GDM1 (cell line): ENCODE measurements around the gene CDH13.

Source experiments
- DNase-seq: peaks from one replicate; lab custom pipeline; 2025; lab: John Stamatoyannopoulos, UW

The CDH13 gene

DNA sequence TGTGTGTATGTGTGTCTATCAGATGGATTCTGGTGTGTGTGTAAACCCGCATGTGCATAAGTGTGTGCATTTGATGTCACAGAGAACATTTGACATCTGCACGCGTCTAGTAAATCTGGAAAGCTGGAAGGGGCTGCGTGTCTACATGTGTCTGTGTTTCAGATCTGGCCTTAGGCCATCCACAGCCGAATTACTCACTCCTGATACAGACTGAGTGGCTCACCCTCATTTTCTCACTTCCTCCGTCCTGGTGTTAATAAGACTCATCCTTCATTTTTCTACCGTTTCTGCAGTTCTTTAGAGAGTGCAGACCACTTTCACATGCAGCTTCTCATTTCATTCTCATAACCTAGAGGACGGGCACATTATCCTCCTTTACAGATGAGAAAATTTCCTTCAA, 491.6 kb downstream of the CDH13 start:
- no peak for DNase-seq

DNA sequence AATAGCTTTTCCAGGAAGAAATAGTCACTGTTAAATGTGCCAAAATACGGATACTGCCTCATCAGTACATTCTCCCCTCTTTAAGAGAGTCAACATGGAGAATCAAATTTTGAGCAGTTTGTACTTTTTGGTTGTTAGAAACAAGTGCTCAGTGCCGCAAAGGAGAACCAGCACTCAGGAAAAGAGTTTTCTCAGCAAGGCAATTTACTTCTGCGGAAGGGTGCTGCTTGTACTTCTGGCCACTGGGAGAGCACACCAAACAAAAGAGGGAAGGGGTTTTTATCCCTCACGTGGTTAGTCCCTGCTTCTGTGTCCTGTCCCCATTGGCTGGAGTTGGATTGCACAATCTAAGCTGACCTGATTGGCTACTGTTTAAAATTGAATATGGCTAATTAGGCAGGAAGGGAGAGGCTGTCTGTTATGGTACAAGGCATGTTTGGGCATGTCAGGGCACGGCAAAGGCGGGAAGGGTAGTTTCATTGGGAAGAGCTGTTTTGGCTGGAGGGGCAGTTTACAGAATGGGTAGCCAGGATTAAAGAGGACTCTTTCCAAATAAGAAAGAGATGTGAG, 499.3 kb downstream of the CDH13 start:
- DNase-seq = no peak

DNA sequence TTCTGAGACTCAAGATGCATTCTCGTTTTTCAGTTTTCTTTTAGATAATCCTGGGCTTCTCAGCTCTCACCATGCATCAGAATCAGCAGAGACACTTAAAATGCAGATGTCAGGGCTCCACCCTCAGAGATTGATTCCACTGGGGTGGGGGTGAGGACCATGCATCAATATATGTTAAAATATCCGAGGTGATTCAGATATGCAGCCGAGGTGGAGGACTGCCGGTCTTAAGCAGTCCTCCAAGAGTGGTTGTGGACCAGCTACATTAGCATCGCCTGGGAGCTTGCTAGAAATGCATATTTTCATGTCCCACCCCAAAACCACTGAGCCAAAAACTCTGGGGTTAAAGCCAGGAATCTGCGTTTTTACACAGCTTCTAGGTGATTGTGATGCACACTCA, 501.3 kb downstream of the CDH13 start:
- DNase-seq = no peak

DNA sequence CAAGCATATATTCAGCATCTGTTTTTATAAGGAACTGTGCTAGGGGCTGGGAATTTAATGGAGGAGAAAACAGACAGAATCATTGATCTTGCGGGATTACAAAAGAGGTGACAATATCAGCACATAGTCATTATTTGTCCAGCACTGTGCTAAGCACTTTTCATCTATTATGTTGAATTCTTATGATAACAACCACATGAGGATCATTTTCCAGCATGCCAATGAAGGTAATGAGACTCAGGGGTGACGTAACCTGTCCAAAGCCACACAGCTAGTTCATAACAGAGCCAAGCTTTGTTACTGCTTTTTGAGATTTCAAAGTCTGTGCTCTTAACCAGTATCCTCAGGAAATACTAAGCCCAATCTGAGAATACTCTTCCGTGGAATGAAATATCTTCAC, 503.3 kb downstream of the CDH13 start:
- DNase-seq = no peak

DNA sequence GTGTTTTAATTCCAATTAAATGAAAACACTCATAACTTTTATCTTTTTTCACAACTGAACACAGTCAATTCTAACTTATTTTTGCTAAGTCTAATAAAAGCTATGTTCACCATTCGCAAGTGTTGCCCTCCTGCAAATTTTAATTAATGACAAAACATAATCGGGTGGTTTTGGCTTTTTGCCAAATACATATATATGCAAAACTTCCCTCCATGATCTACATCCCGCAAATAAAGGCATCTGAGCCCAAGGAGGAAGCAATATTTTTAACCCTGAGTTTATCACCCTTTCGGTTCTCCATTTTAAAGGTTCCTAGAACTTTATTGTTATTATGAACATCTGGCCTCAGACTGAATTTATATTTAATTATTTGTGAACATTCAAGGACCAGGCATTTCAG, 507.9 kb downstream of the CDH13 start:
- DNase-seq = no peak

DNA sequence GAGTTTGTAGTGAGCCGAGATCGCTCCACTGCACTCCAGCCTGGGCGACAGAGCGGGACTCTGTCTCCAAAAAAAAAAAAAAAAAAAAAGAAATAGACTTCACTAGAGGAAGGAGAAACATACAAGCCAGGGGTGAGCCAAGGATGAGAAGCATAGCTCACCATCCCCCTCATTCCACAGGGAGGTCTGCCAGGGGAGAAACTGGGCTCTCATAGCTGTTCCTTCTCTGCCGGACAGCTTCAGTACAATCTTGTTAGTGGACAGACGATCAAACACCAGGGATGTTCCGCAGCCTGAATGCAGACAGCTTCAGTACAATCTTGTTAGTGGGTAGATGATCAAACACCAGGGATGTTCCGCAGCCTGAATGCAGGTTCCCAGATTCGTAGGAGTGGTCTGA, 509.6 kb downstream of the CDH13 start:
- DNase-seq = no peak

DNA sequence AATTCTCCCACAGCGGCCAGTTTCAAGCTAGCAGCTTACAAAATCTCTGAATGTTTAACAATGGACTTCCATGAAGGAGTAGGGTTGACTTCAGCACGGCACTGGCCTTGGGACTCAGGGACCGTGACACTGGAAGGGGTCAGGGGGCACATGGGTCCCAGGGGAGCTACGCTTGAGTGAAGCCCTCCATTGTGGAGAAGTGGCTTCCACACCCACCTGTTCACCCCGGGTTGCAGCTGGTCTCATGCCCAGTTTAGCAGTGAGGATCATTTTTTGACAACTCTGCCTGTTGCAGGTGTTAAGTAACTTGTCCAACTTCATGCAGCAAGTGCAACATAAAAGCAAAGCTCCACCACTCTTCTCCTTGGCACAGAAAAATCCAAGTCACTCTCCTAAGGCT, 510.2 kb downstream of the CDH13 start:
- no peak for DNase-seq

DNA sequence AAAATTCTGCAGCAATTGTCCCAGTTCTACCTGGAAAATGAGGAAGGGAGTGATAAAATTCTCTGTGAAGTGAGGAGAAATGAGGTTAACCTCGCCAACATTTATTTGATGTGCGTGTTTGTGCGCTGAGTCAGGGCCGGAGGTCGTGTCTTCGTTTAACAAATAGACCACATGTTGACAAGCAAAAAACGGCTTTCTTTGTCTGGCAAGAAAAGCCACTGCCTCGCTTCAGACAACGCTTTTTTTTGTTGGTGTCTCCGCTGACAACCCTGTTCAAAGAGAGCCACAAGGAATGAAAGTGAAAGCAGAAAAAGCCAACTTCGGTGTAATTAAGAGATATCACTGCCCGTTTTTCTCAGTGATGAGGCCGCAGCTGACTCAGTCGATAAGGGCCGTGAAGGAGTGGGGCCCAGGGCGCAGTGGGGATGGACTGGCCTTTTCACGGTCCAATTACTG, 510.6 kb downstream of the CDH13 start:
- no peak for DNase-seq

DNA sequence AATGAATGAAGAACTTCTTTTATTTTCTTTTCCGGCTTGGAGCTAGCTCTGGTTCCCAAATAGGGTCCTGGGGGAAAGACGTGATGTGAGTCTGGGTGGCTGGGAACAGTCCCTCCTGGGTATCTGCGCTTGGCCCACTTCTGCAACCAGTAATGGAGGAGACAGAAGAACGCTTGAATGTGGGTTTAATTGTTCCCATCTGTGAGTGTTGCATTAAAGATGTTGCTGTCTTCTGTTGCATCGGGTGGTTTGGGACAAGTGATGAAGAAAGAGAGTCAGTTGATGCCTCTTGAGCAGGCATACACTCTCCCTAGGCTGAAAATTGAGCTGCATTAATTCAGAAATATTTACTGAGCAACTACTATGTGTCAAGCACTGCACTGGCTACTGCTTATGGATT, 511.1 kb downstream of the CDH13 start:
- DNase-seq = no peak

DNA sequence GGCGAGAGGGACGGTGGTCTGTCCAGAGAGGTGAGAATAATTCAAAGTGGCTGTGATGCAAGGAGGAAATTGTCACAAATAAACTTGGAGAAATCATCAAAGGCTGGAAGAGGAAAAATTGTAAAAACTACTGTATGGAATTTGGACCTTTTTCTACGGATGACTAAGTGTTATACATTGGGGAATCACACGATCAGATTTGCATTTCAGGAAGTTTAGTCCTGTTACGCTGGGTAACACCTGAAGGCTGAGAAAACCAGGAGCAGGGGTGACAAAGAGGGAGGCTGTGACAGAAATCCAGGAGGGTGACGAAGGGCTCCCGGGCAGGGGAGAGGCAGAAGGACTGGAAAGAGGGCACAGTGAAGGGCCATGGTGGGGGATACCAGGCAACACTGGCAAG, 511.7 kb downstream of the CDH13 start:
- DNase-seq = no peak

DNA sequence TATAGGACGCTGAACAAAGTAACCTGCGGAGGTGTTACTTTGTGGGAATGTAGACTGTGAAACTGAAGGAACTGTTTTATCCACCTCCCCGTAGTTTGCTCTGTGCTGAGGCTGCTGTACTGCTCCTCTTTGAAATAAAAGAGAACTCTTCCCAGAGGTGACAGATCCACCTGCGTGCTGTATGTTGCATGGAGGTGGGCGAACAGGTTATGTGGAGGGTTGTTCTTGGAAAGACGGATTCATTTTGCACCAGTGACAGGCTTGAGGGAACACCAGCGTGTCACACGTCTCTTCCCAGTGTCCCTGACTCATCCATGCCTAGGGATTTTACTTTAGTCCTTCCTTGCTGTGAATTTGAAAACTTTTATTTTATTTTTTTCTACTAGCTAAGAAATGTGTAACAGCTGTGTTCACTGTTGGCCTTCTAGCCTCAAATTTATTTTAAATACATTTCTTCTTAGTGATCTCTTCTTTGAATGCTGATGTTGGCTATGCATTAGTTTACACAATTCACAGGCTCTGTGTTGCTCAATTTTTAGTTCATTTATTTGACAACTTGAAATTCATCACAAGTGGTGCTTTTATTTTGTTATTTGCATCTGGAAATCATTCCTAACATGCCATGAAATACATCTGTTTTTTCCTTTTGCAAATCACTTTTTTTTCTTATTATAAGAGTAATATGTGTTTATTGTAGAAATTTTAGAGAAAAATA, 512.4 kb downstream of the CDH13 start:
- no peak for DNase-seq

DNA sequence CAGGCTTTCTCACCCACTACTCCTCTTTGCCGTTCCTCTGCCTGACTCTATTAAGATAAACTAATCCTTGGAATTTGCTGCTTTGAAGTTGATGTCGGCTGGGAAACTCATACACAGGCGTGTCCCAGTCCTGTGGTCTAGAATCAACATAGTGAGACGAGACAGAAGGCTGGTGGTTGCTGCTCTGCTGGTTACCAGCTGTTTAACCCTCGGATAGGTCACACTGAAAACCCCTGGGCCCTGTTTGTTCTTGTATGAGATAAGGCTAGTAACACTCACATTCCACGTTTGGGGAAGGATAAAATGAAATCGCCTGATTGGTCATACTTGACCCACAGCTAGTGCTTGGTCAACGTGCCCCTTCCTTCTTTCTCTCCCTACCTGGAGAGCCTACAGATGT, 517.0 kb downstream of the CDH13 start:
- DNase-seq = no peak

DNA sequence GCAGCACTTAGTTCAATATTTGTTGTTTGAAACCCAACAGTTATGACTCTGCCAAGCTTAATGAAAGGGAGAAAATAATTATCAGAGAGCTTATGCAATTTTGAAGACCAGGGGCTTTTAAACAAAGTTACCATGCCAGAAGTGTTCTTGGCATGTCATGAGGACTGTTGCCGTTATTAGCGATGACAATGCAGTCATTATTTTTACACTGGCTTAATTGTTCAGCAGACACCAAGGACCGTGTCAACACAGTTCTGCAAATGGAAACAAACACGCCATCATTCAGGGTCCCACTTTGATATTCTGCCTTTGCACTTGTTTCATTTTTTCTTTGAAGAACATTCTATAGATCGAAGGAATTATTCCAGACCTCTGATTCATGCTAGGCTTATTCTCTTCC, 518.5 kb downstream of the CDH13 start:
- DNase-seq = no peak

DNA sequence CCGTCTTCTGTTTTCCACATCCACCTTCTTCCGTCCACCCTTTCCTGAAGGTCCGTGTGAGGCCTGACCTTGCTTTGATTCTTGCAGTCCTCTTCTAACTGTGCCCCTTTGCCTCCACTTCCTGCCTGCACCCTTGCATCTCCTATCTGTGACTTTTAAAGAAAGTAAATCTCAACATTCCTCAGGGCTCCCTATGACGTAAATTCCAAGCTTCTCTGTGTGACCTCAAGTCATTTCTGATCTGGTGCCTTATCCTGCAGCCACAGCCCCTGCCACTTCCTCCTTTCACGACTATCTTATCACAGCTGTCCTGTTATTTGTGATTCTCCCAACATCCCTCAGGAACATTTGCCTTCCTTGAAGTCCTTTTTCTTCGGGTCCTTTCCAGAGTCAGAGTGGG, 520.5 kb downstream of the CDH13 start:
- no peak for DNase-seq

DNA sequence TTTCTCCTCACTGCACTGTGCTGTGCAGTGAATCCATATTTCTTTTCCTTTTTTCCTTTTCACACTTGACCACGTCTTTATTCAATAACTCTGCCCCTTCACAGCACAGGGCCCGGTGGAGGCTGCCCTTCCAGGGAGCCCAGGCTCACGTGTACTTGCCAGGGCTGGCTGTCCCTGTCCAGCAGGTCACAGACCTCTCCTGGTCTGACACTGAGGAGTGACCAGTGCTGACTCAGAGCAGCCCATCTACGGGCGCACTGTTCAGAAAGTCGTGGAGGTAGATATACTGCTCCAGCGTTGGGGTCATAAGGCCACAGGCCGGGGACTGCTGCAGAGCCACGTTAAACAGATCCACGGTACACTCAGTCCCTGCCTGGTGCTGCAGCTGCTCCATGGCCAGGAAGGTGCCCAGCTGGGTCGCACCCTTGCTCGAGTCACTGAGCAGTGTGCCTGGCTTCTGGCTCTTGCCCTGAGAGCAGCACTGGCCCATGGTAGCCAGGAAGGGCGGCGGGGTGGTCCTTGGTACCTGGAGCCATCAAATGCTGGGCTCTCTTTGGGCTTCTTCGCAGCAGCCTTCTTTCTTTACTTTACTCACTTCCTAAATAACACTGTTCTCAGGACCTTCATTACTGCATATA, 531.7 kb downstream of the CDH13 start:
- no peak for DNase-seq

DNA sequence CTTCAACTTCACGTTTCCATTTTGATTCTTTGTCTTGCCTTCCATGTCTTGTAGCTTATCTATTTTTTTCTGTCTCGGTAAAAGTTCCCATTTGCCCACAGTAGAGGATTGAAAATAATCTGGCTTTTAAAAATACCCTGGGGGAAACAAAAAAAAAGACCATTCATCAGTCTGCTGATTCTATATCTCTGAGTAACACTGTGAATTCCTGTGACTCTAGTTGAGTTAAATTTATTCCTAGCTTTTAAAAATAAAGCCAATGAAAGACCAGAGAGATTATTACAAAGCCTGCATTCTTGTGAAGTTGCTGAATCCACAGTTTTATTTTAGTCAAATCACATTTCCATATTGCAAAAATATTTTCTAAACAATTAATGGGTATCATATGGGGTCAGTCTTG, 532.3 kb downstream of the CDH13 start:
- no peak for DNase-seq

DNA sequence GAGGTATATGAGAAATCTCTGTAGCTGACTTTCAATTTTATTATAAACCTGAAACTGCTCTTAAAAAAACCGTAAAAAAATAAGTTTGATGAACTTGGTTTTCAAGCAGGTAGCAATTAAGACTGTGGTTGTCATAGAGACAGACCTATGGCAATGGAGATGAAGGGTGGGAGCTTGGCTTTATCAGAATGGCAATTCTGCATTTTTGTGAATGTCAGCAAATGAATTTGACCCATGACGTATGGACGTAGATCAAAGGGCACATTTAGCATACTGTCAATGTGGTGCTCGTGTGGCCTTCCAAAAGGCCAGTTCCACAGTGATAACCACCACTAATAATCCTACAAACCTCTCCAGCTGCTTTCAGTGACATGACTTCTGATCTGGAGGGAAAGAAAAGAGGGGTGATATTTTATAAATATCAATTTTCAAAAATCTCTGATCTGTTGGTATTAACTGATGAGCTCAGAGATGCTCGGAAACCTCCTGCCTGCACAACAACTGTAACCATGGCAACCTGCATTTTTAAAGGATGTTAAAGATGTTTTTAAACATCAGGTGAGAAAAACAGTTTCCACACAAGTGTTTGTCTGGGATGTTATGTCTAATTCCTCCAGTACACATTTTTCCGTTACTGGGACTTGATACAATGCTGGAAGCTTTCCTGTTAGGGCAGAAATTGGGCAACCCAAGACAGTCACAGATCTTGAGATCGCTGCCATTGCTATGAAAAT, 533.7 kb downstream of the CDH13 start:
- no peak for DNase-seq

DNA sequence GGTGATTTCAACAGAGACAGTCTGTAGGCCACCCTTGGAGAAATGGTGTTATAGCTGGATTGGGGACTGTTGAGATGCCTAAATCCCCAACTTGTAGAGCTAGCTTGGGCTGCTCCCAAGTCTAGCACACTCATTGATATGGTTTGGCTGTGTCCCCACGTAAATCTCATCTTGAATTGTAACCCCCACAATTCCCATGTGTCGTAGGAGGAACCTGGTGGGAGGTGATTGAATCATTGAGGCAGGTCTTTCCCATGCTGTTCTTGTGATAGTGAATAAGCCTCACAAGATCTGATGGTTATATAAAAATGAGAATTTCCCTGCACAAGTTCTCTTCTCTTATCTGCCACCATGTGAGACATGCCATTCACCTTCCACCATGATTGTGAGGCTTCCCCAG, 536.0 kb downstream of the CDH13 start:
- DNase-seq = no peak

DNA sequence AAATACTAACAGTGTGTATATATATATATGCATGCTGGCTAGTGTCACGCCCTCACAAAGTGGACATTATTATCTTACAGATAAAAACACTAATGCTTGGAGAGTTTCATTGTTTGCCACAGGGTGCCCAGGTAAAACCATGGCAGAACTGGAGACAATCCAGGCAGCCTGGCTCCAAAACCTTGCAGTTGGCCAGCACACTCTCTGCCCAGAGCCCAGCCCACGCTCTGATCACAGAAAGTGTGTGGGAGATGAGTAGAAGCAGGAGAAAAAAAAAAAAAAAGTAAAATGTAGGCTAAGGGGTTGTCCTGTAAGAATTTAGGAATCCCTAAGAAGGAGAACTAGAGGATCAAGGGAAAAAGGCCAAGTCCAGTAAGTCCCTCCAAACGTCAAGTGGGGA, 538.0 kb downstream of the CDH13 start:
- DNase-seq = no peak

DNA sequence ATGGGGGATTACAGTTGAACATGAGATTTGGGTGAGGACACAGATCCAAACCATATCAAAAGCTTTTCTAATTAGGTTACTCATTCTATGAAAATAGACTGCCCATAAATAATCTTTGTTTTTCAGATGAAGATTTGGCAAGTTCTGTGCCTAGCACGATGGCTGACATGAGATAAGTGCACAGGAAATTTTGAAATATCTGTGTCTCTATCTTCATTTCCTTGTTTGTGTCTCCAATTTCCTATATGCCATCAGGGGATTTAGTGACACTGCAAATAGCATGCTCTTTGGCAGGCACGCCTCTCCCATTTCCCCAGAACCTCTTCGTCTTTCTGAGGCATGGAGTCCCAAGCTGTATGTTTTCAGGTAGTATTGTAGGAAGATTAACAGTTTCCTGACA, 544.6 kb downstream of the CDH13 start:
- no peak for DNase-seq

DNA sequence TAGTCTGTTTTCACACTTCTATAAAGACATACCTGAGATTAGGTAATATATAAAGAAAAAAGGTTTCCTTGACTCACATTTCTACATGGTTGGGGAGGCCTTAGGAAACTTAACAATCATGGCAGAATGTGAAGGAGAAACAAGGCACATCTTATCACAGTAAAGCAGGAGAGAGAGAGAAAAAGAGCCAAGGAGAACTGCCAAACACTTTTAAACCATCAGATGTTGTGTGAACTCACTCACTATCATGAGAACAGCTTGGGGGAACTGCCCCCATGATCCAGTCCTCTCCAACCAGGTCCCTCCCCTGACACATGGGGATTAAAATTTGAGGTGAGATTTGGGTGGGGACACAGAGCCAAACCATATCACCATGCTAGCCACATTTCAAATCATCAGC, 547.9 kb downstream of the CDH13 start:
- DNase-seq = no peak

DNA sequence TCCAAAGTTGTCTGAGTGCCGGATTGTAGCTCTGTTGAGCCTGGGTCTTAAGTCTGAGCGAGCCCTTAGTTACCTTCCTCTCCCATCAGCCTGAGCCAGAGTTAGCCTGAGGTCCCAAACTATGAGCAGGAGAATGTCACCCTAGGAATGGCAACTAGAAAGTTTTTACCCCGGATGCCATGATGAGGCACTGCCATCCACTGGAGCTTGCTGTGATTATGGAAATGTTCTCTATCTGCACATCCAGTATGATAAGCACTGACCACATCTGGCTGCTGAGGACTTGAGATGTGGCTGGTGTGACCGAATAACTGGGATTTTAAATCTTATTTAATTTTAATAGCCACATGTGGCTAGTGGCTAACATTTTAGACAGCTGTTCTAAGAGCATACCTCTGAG, 550.0 kb downstream of the CDH13 start:
- DNase-seq = no peak

DNA sequence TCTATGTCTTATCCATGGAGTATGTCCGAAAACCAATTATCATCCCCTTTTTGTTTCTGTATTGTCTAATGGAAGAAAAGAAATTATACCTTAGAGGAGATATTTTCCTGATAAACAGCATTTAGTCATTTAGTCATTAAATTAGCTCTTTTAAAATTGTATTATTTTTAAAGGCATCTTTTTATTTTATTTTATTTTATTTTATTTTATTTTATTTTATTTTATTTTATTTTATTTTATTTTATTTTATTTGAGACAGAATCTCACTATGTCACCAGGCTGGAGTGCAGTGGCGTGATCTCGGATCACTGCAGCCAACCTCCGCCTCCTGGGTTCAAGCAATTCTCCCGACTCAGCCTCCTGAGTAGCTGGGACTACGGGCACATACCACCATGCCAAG, 559.1 kb downstream of the CDH13 start:
- no peak for DNase-seq
